T-helper 1 cell treated with Interleukin-12 subunit alpha and Interleukin-12 subunit beta and Interleukin-4 antibody, amounts not matched to agents 30 ng/mL and 1 ng/mL, for 36 hours (primary cell): ENCODE measurements around the gene NHS. TPM values are rescaled to one million over a fixed set of nuclear protein-coding genes. Genes with fewer than 3 reads are reported as not detected.

Experiments used
- intact Hi-C: fragments of 100-400 bp; cut with micrococcal nuclease; formaldehyde crosslinking; loops from one replicate; pipeline ENCODE4 v1.15.1; 2024
- total RNA-seq: library from RNA; stranded (reverse); gene quantifications from 2 replicates; pipeline ENCODE4 v1.2.3, GENCODE V29; 2022

The NHS gene
- total RNA-seq, 1 donor from 2014 or later: 5.4 TPM

DNA sequence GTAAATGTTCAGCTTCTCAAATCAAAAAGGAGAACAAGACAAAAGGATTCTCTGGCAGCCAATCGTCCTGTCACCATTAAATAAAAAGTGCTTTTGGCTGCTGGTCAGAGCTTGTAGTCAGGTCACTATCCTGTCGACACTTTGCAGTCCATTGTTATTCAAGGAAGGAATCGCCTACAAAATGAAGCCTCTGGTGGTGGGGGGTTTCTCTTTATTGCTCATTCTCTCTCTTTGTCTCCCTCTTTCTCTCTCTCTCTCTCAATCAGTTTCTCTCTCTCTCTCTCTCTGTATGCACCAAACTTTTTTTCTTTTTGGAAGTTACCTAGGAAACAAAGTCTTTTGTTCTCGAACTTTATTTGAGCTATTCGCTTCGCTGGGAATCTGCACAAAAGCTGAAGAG, 344.7 kb downstream of the NHS start:
- intact Hi-C loops: no loop called here

- intact Hi-C loops: no loop called here
Measured at GRCh38 chrX:17721715-17722114, 346.7 kb downstream of the NHS start.

- intact Hi-C loops: no loop called here
Measured at GRCh38 chrX:17725181-17725580, 350.2 kb downstream of the NHS start.

DNA sequence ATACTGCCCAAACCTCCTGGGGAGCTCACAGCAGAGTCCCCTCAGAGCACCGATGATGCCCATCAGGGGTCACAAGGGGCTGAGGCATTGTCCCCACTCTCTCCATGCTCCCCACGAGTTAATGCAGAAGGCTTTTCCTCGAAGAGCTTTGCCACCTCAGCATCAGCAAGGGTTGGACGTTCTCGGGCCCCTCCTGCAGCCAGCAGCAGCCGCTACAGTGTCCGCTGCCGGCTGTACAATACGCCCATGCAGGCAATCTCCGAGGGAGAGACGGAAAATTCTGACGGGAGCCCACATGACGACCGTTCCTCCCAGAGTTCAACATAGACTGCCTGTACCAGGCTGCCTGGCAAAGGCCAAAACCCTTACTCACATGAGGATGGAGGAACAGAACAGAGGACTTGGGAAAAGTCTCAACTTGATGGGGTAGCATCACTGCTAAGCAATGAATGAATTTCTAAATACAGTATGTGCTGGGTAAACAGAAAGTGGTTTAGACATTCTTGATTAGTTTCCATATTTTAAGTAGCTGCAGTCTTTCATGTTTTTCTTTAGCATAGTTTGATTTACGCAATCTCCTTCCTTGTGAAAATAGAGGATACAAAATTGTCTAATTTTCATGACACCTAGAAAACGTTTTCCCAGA, 357.3 kb downstream of the NHS start:
- intact Hi-C loops: loop anchor here (10.0 kb wide), 1 partner anchor 943 kb away; the partner anchor contains the start of gene RS1

GRCh38 chrX:17735406-17735805, 360.4 kb downstream of the NHS start:
- intact Hi-C loops: loop anchor here (5.0 to 10.0 kb wide), 2 partner anchors 939 to 1883 kb away; partner anchors contain the start of genes AP1S2 and RS1

GRCh38 chrX:17736478-17736855, 361.5 kb downstream of the NHS start:
- intact Hi-C loops: loop anchor here (2.0 to 10.0 kb wide), 5 partner anchors 36 to 1884 kb away; partner anchors contain the start of genes AP1S2, RS1 and TXLNG

DNA sequence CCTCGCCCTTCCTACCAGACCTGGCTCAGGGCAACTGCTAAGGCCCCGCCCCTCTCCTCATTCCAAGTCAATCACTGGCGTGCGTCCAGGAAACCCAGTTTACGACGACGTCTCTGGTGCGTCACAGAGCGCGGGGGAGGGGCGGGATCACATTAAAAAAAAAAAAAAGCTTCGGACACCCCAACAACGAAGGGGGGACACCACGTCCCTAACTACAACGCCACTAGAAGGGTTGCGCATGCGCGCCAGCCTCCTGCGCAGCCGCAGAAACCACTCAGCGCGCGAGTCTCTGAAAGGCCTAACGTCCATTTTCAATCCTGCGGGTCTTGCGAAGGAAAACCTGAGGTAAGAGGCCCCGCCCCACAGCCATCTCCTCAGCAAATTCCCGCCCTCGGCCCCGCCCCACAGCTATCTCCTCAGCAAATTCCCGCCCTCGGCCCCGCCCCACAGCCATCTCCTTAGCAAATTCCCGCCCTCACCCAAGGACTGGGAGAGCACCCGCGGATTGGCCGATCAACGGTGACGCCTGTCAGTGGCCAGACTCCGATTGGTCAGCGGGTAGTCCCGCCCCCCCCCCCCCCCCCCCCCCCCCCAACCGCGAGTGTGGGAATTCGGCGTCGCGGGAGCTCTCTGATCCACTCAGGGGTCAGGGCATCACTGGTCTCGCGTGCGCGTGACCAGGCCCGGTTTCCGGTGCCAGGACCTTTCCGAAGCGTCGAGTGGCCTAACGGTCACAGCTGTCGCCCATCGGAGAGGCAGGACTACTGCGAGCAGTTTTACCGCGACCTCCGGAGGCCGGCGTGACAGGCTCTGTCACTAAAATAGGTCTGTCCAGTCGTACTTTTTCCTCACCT, 362.1 kb downstream of the NHS start, which contains the start of gene SCML1:
SCML1 (plus strand) TSS at position 638 of the 854 bp plus-strand sequence. CDS start 6,694 bp downstream, outside the sequence.
- intact Hi-C loops: loop anchor here (1.0 to 10.0 kb wide), 8 partner anchors 36 to 1885 kb away; partner anchors contain the start of genes AP1S2, CDKL5, PDHA1 and RS1

GRCh38 chrX:17737710-17737985, 362.6 kb downstream of the NHS start:
- intact Hi-C loops: loop anchor here (1.0 to 10.0 kb wide), 8 partner anchors 35 to 1885 kb away; partner anchors contain the start of genes AP1S2, CDKL5, PDHA1 and RS1

GRCh38 chrX:17737986-17738713, 363.1 kb downstream of the NHS start:
- intact Hi-C loops: loop anchor here (1.0 to 10.0 kb wide), 9 partner anchors 35 to 1886 kb away; partner anchors contain the start of genes AP1S2, CDKL5, PDHA1 and PHKA2

DNA sequence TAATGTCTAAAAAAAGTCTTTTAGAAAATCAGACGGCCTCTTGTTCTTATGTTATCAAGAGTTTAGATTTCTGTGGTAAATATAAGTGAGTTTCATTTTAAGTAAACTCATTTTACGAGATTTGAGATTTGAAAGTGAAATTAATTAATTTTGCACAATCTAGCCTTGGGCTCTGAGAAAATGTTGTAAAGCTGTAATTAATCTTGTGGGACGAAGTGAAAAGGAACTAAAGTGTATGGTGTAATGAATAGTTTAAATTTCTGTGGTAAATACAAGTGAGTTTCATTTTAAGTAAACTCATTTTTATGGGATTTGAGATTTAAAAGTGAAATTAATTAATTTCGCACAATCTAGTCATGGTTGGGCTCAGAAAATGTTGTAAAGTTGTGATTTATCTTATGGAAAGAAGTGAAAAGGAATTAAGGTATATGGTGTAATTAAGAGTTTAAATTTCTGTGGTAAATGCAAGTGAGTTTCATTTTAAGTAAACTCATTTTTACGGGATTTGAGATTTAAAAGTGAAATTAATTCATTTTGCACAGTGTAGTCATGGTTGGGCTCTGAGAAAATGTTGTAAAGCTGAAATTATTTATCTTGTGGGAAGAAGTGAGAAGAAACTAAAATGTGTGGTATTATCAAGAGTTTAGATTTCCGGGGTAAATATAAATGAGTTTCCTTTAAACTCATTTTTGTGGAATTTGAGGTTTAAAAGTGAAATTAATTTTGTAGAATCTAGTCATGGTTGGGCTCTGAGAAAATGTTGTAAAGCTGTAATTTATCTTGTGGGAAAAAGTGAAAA, 363.9 kb downstream of the NHS start:
- intact Hi-C loops: loop anchor here (1.0 to 10.0 kb wide), 3 partner anchors 936 to 1887 kb away; partner anchors contain the start of genes AP1S2, PHKA2 and RS1

- intact Hi-C loops: no loop called here
Measured at GRCh38 chrX:17740137-17741122, 365.4 kb downstream of the NHS start.

DNA sequence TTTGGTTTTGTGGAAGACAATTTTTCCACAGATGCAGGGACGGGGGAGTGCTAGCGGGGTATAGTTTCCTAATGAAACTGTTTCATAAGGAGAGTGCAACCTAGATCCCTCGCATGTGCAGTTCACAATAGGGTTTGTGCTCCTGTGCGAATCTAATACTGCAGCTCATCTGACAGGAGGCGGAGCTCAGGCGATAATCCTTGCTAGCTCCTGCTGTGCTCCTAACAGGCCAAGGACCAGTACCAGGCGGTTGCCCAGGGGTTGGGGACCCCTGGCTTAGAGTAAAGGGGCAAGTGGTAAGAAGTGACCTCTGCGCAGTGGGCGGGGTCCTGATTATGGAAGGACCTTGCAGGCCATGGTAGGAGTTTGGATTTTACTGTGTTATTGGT, 366.1 kb downstream of the NHS start:
- intact Hi-C loops: no loop called here

- intact Hi-C loops: no loop called here
Measured at GRCh38 chrX:17743913-17744312, 368.9 kb downstream of the NHS start.

DNA sequence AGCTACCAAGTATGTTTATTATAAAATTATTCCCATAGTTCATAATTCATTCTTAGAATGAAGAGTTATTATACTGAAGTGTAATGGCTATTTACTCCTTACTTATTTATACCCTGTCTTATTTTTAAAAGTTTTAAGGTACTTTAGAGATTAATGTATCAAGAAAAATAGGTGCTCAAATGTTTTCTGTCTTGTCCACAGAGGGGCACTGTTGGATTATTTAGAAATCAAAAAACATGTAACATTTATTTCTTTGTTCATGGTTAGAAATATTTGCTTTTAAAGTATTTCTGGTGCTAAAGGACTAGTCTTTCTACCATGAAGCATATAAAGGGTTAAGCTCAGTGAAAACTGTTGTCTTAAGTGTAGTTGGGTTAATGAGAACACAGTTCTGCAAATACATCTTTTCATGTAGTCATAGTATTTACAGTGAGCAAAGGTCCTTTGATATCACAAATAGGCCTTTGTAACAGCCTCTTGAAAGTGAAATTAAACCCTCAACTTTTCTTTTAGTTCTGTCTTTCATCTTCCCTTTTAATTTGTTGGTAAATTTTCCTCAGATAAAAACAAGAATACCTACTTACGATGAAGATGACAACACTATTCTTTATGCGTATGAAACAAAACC, 370.0 kb downstream of the NHS start:
- intact Hi-C loops: loop anchor here (1.0 kb wide), 1 partner anchor 632 kb away; no protein-coding TSS in a partner anchor

- intact Hi-C loops: no loop called here
Measured at GRCh38 chrX:17747692-17748091, 372.7 kb downstream of the NHS start.

DNA sequence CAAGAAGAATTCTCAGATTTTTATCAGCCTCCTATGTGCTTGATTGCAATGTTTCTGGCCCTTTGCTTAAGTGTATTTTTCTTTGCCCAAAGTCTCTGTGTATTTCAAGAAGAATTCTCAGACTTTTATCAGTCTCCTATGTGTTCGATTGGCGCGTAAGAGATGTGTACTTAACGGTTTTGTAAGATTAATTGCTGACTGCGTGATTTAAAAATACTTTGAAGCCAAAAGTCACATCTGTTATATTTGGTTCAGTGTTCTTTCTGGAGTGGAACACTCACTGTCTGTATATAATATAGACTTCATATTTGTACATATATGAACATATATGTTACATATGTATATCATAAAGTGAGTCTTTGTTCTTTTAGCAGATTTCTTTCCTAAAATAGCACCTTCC, 373.7 kb downstream of the NHS start:
- intact Hi-C loops: no loop called here

GRCh38 chrX:17750436-17750835, 375.4 kb downstream of the NHS start:
- intact Hi-C loops: no loop called here

GRCh38 chrX:17758382-17758781, 383.4 kb downstream of the NHS start:
- intact Hi-C loops: no loop called here

DNA sequence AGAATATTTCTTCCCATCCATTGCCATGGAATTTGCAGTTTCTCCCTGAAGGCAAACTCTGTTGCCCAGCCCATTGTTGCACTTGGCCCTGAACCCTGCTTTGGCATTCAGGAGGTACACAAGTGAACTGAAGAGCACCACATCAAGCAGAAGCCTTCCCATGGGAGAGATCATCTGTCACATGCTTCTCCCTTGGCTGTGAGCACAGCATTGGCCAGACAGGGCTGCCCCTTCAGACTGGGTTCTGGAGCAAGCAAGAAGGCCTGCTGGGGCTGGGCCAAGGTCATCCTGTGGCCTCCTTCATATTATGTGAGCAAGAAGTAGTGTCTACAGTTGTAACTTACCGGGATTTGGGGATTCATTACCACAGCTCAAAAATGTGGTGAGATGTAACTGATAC, 385.0 kb downstream of the NHS start:
- intact Hi-C loops: no loop called here
